OCI-LY7 (cell line): ENCODE measurements around the gene MMAB. TPM values are rescaled to one million over a fixed set of nuclear protein-coding genes. Genes with fewer than 3 reads are reported as not detected.

Experiments
- BruUV-seq: library from RNA; stranded (reverse); fragments of 400-500 nt; replicated peaks from 2 replicates; lab custom pipeline; 2021; lab: Mats Ljungman, UMichigan
- CTCF ChIA-PET: fragments of 300-600 bp; sonication (Branson Sonifier 250); formaldehyde crosslinking; loops from one replicate; lab custom pipeline; 2022; ENCODE audit warnings: antibody characterized with exemption; ENCODE audit not compliant: unreplicated experiment; lab: Charles Lee
- POLR2A ChIA-PET: fragments of 300-600 bp; sonication (Branson Sonifier 250); formaldehyde crosslinking; loops from one replicate; lab custom pipeline; 2022; ENCODE audit warnings: antibody characterized with exemption; lab: Charles Lee
- DNase-seq: peaks from one replicate; pipeline ENCODE4 v3.0.0-alpha.2; 2015; ENCODE audit warnings: low spot score
- H2AFZ ChIP-seq: fragments of 200-600 bp; sonication (generic), shearing (Covaris generic); 2 replicates; pipeline ENCODE4 v1.6.1; 2014; ENCODE audit warnings: mild to moderate bottlenecking, antibody characterized with exemption, low read length, moderate library complexity
- H3K27ac ChIP-seq: fragments of 200-600 bp; sonication (generic); 2 replicates; pipeline ENCODE4 v1.5.1; 2014; ENCODE audit warnings: mixed run types, low read depth, mild to moderate bottlenecking, moderate library complexity, low read length, inconsistent platforms; ENCODE audit not compliant: poor library complexity, severe bottlenecking
- H3K36me3 ChIP-seq: fragments of 200-600 bp; sonication (generic); 2 replicates; pipeline ENCODE4 v1.6.1; 2014; ENCODE audit warnings: mild to moderate bottlenecking, antibody characterized with exemption, low read length, moderate library complexity, mixed read lengths; ENCODE audit not compliant: insufficient read depth
- H3K4me1 ChIP-seq: fragments of 200-600 bp; sonication (generic); 2 replicates; pipeline ENCODE4 v1.5.1; 2014; ENCODE audit warnings: mild to moderate bottlenecking, low read length; ENCODE audit not compliant: insufficient read depth, poor library complexity, severe bottlenecking
- H3K4me2 ChIP-seq: fragments of 200-600 bp; sonication (generic); 2 replicates; pipeline ENCODE4 v1.6.1; 2014; ENCODE audit warnings: mild to moderate bottlenecking, low read length
- H3K4me3 ChIP-seq: fragments of 200-600 bp; sonication (generic); 2 replicates; pipeline ENCODE4 v1.5.1; 2014; ENCODE audit warnings: mild to moderate bottlenecking, low read depth, low read length; ENCODE audit not compliant: poor library complexity, severe bottlenecking
- H3K79me2 ChIP-seq: fragments of 200-600 bp; sonication (generic); 2 replicates; pipeline ENCODE4 v1.6.1; 2016; ENCODE audit warnings: low read depth, mild to moderate bottlenecking, low read length, moderate library complexity, mixed read lengths; ENCODE audit not compliant: insufficient read depth
- H3K9me2 ChIP-seq: fragments of 200-600 bp; sonication (generic); 2 replicates; pipeline ENCODE4 v1.6.1; 2016; ENCODE audit warnings: mild to moderate bottlenecking, low read length, mixed read lengths; ENCODE audit not compliant: insufficient read depth
- H3K9me3 ChIP-seq: fragments of 200-600 bp; sonication (generic); 2 replicates; pipeline ENCODE4 v1.6.1; 2014; ENCODE audit warnings: mild to moderate bottlenecking, mixed run types, low read length, mixed read lengths
- H4K20me1 ChIP-seq: fragments of 200-600 bp; sonication (generic); 2 replicates; pipeline ENCODE4 v1.6.1; 2014; ENCODE audit warnings: mild to moderate bottlenecking, antibody characterized with exemption, low read length, moderate library complexity, mixed read lengths; ENCODE audit not compliant: insufficient read depth
- EZH2phosphoT487 ChIP-seq: fragments of 200-600 bp; sonication (generic); IDR thresholded peaks from 2 replicates; pipeline ENCODE4 v1.6.1; 2018; ENCODE audit warnings: low read depth, borderline replicate concordance, mild to moderate bottlenecking, mixed run types, antibody characterized with exemption, low read length, moderate library complexity, mixed read lengths
- intact Hi-C: fragments of 100-400 bp; cut with micrococcal nuclease; formaldehyde crosslinking; loops from one replicate; pipeline ENCODE4 v1.10.0; 2022; ENCODE audit not compliant: unreplicated experiment
- total RNA-seq, 2 experiments: library from RNA; depleted of rRNA in 1 of 2; stranded (reverse); fragments of >200 nt in 1 of 2; shearing (Covaris generic) in 1 of 2; gene quantifications; 2 replicates each; pipeline ENCODE4 v1.2.3, GENCODE V29; 2014 to 2022
- TF ChIP-seq, protein P1 (sequence below): fragments of 200-600 bp; sonication (generic); conservative IDR thresholded peaks from 2 replicates; pipeline ENCODE4 v1.5.1; 2014; ENCODE audit warnings: mild to moderate bottlenecking, antibody characterized with exemption, low read length, moderate library complexity, mixed read lengths

MMAB gene
- total RNA-seq, 2 experiments from 2014 or later: 59.8 to 90.0 TPM

DNA sequence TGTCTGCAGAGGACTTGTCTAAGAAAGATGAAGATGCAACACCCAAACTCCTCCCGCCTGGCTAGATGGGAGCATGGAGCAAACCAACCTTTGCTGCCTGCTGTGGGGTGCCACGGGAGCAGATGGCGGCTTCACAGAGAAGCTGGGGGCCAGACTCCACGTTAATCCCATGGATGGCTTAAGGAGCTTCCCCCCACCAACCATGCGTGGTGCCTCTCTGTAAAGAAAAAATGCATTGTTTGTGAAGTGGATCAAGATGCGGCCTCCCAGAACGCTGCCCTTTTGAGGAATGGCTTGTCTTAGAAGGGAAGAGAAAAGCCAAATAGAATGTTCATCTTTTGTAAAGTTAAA is 15.9 kb upstream of the MMAB start:
- H3K36me3 ChIP-seq: peaks cover under 1% of the 10 kb centered on the region; the same call in 1 of the 2 replicates
- H3K4me2 ChIP-seq: no peak overlapping the region
- H4K20me1 ChIP-seq: no peaks in the 10 kb centered on the region
- H3K79me2 ChIP-seq: no peaks in the 10 kb centered on the region
- no peak overlapping the region for H2AFZ ChIP-seq
- H3K9me3 ChIP-seq: no peaks in the 10 kb centered on the region
- TF ChIP-seq, protein P1, sequence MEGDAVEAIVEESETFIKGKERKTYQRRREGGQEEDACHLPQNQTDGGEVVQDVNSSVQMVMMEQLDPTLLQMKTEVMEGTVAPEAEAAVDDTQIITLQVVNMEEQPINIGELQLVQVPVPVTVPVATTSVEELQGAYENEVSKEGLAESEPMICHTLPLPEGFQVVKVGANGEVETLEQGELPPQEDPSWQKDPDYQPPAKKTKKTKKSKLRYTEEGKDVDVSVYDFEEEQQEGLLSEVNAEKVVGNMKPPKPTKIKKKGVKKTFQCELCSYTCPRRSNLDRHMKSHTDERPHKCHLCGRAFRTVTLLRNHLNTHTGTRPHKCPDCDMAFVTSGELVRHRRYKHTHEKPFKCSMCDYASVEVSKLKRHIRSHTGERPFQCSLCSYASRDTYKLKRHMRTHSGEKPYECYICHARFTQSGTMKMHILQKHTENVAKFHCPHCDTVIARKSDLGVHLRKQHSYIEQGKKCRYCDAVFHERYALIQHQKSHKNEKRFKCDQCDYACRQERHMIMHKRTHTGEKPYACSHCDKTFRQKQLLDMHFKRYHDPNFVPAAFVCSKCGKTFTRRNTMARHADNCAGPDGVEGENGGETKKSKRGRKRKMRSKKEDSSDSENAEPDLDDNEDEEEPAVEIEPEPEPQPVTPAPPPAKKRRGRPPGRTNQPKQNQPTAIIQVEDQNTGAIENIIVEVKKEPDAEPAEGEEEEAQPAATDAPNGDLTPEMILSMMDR: no peak
- TF ChIP-seq EZH2phosphoT487: no peak
- DNase-seq: no peak
- ChIA-PET POLR2A (no interaction called here), CTCF (no interaction called here)
- BruUV-seq: no TSS peak
- no peak overlapping the region for H3K4me3 ChIP-seq
- intact Hi-C loops: no loop called here
- H3K4me1 ChIP-seq: no peaks in the 10 kb centered on the region
- no peak overlapping the region for H3K27ac ChIP-seq
- no peaks in the 10 kb centered on the region for H3K9me2 ChIP-seq

DNA sequence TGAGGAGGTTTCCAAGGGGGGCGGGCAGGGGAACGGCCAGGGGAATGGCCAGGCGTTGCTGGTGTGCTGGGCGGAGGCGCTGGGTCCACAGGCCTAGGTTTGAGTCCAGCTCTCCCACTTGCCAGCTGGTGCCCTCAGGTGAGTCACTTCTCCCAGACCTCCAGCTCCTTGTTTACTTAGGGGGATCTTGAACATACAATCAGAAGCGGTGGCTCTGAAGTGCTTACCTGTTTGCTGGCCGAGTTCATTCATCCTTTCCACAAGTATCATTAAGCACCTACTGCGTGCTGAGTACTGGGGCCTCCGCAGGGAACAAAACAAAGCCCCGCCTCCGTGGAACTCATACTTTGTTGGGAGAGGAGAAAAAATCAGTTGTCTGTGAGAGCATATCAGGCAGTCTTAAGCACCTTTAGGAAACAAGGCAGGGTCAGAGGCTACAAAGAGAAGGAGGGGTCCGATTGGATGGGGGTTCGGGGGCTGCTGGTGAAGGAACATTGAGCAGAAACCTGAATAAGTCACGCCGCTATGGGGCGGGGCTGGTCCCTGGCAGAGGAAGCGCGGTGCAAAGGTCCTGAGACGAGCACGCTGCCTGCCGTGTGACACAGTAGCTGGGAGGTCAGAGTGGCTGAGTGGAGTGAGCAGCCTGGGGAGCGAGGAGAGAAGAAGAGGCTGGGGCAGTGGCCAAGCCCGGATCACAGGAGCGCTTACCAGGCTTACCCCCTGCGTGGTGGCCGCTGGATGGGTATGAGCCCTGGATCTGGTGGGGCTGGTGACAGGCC is 15.3 kb upstream of the MMAB start:
- Histone ChIP-seq H3K79me2 (no peaks in the 10 kb centered on the region), H3K9me3 (no peaks in the 10 kb centered on the region), H3K4me1 (no peaks in the 10 kb centered on the region), H3K36me3 (peaks cover 6% of the 10 kb centered on the region; the same call in 1 of the 2 replicates), H3K27ac (no peak overlapping the region), H3K4me2 (no peak overlapping the region), H4K20me1 (no peaks in the 10 kb centered on the region), H3K4me3 (no peak overlapping the region), H2AFZ (no peak overlapping the region), H3K9me2 (no peaks in the 10 kb centered on the region)
- TF ChIP-seq, protein P1: no peak
- TF ChIP-seq EZH2phosphoT487: no peak
- DNase-seq: no peak
- POLR2A ChIA-PET: interaction anchor here (0.7 kb wide), 1 partner anchor 1370 kb away, joined by 3 read pairs; no protein-coding TSS in a partner anchor
- BruUV-seq: no TSS peak
- intact Hi-C loops: no loop called here
- CTCF ChIA-PET: no interaction called here

DNA sequence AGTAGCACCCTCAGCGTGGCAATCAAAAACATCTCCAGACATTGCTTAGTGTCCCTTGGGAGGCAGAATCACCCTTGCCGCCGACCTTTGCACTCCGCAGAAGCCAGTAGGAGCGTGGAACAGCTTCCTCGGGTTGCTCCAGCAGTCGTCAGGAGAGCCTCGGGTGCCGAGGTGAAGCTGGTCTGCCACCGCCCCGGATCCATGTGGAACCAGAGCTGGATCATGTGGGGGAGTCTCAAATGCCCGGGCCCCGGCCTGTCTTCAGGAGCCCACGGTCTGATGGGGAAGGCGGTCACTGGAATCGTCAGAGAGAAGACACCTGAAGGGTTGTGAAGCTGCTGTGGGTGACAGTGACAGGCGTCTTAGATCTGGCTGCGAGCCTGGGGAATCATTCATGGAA is 14.6 kb upstream of the MMAB start:
- no peak overlapping the region for H3K27ac ChIP-seq
- no peak overlapping the region for H2AFZ ChIP-seq
- H3K4me1 ChIP-seq: no peaks in the 10 kb centered on the region
- ChIA-PET CTCF (no interaction called here), POLR2A (interaction anchor here (0.7 kb wide), 1 partner anchor 1371 kb away, joined by 3 read pairs; no protein-coding TSS in a partner anchor)
- no peaks in the 10 kb centered on the region for H4K20me1 ChIP-seq
- no peaks in the 10 kb centered on the region for H3K9me3 ChIP-seq
- no peak for DNase-seq
- intact Hi-C loops: no loop called here
- no peaks in the 10 kb centered on the region for H3K79me2 ChIP-seq
- no peak for TF ChIP-seq EZH2phosphoT487
- TF ChIP-seq, protein P1: no peak
- no peak overlapping the region for H3K4me2 ChIP-seq
- no TSS peak for BruUV-seq
- H3K4me3 ChIP-seq: no peak overlapping the region
- H3K36me3 ChIP-seq: peaks cover 7% of the 10 kb centered on the region; the same call in 1 of the 2 replicates
- no peaks in the 10 kb centered on the region for H3K9me2 ChIP-seq
